H1 (cell line): ENCODE measurements around the gene SLC1A5. TPM values are rescaled to one million over a fixed set of nuclear protein-coding genes. Genes with fewer than 3 reads are reported as not detected.

ENCODE experiments used
- CTCF ChIA-PET: fragments of 300-600 bp; sonication (Branson Sonifier 250); formaldehyde crosslinking; loops from one replicate; lab custom pipeline; 2021; ENCODE audit not compliant: partially characterized antibody; lab: Charles Lee
- POLR2A ChIA-PET: fragments of 300-600 bp; sonication (Branson Sonifier 250); formaldehyde crosslinking; loops from one replicate; lab custom pipeline; 2021; ENCODE audit warnings: inconsistent platforms; ENCODE audit not compliant: partially characterized antibody; lab: Charles Lee
- DNase-seq, 2 experiments: peaks; one replicate each; pipeline versions ENCODE4 v3.0.0 to v3.0.0-alpha.2; 2010 to 2022; ENCODE audit warnings: low spot score in 2 of 2, low read depth in 1 of 2, mixed read lengths in 1 of 2
- FAIRE-seq: peaks from 2 replicates; lab custom pipeline; 2011; peaks lifted over from hg19 to GRCh38; lab: Jason Lieb, UNC
- H2AFZ ChIP-seq: 2 replicates; pipeline ENCODE4 v1.8.1; 2012; ENCODE audit warnings: low read length, inconsistent platforms
- H2AK5ac ChIP-seq: 2 replicates; pipeline ENCODE4 v1.6.1; 2013; ENCODE audit warnings: low read depth, low read length
- H2BK120ac ChIP-seq: replicated peaks from 2 replicates; pipeline ENCODE3; 2013; ENCODE audit warnings: low read depth, low read length, inconsistent platforms
- H2BK12ac ChIP-seq: 2 replicates; pipeline ENCODE4 v1.6.1; 2013; ENCODE audit warnings: low read depth, low read length
- H2BK15ac ChIP-seq: 2 replicates; pipeline ENCODE4 v1.6.1; 2013; ENCODE audit warnings: low read length
- H2BK20ac ChIP-seq: 2 replicates; pipeline ENCODE4 v1.6.1; 2013; ENCODE audit warnings: low read length
- H2BK5ac ChIP-seq: 2 replicates; pipeline ENCODE4 v1.6.1; 2013; ENCODE audit warnings: low read depth, low read length
- H3K14ac ChIP-seq: 2 replicates; pipeline ENCODE4 v1.6.1; 2013; ENCODE audit warnings: inconsistent platforms; ENCODE audit not compliant: insufficient read length
- H3K18ac ChIP-seq: 2 replicates; pipeline ENCODE4 v1.6.1; 2013; ENCODE audit warnings: low read length; ENCODE audit errors: extremely low read depth
- H3K23ac ChIP-seq: 2 replicates; pipeline ENCODE4 v1.6.1; 2013; ENCODE audit warnings: inconsistent platforms; ENCODE audit not compliant: insufficient read length
- H3K23me2 ChIP-seq: 2 replicates; pipeline ENCODE4 v1.6.1; 2013; ENCODE audit warnings: low read depth, low read length
- H3K27ac ChIP-seq: 2 replicates; pipeline ENCODE4 v1.6.1; 2011; ENCODE audit warnings: low read depth, low read length, inconsistent platforms
- H3K27me3 ChIP-seq, 4 experiments: replicated peaks in 1 of 4; 1 replicate in 1 of 4; 2 replicates in 3 of 4; pipeline versions ENCODE4 v1.6.1 to v1.8.1; 2011 to 2013; ENCODE audit warnings: low read length in 3 of 4, mild to moderate bottlenecking in 3 of 4, inconsistent platforms in 2 of 4, mixed read lengths in 2 of 4, moderate library complexity in 1 of 4; ENCODE audit not compliant: control insufficient read depth in 3 of 4, insufficient read depth in 3 of 4; ENCODE audit errors: extremely low read depth in 1 of 4
- H3K36me3 ChIP-seq, 4 experiments: 2 replicates each; pipeline versions ENCODE4 v1.6.1 to v1.8.1; 2011 to 2013; ENCODE audit warnings: mild to moderate bottlenecking in 4 of 4, low read length in 3 of 4, moderate library complexity in 2 of 4, control low read depth in 1 of 4, inconsistent platforms in 1 of 4; ENCODE audit not compliant: insufficient read depth in 4 of 4, control insufficient read depth in 2 of 4
- H3K4ac ChIP-seq: replicated peaks from 2 replicates; pipeline ENCODE3; 2013; ENCODE audit warnings: low read length, low read depth, mixed read lengths, inconsistent platforms; ENCODE audit not compliant: insufficient read length
- H3K4me1 ChIP-seq, 4 experiments: replicated peaks in 1 of 4; 1 replicate in 1 of 4; 2 replicates in 3 of 4; pipeline versions ENCODE4 v1.6.1 to v1.8.1; 2011 to 2013; ENCODE audit warnings: low read length in 3 of 4, inconsistent platforms in 2 of 4, mixed read lengths in 1 of 4; ENCODE audit not compliant: insufficient read depth in 4 of 4, control insufficient read depth in 3 of 4
- H3K4me2 ChIP-seq, 2 experiments: 2 replicates each; pipeline versions ENCODE4 v1.6.1 to v1.8.1; 2011 to 2013; ENCODE audit warnings: low read depth in 2 of 2, low read length in 2 of 2, control low read depth in 1 of 2, inconsistent platforms in 1 of 2, mild to moderate bottlenecking in 1 of 2; ENCODE audit not compliant: insufficient read depth in 1 of 2
- H3K4me3 ChIP-seq, 4 experiments: fragments of 200-600, 300-600 bp in 1 of 4; sonication (generic), shearing (Covaris generic), sonication (Bioruptor Twin) in 1 of 4; 2 replicates each; pipeline versions ENCODE4 v1.5.1 to v1.8.1; 2011 to 2016; ENCODE audit warnings: low read length in 4 of 4, low read depth in 3 of 4, control low read depth in 2 of 4, inconsistent platforms in 2 of 4, mild to moderate bottlenecking in 2 of 4, mixed read lengths in 1 of 4, moderate library complexity in 1 of 4; ENCODE audit not compliant: insufficient read depth in 2 of 4; ENCODE audit errors: extremely low read depth in 1 of 4
- H3K56ac ChIP-seq: replicated peaks from 2 replicates; pipeline ENCODE3; 2013; ENCODE audit warnings: low read depth, mild to moderate bottlenecking, mixed read lengths, low read length, inconsistent platforms; ENCODE audit not compliant: insufficient read length
- H3K79me1 ChIP-seq: 2 replicates; pipeline ENCODE4 v1.6.1; 2013; ENCODE audit warnings: low read depth, low read length, control low read depth
- H3K79me2 ChIP-seq, 2 experiments: 2 replicates each; pipeline versions ENCODE4 v1.6.1 to v1.8.1; 2012 to 2013; ENCODE audit warnings: low read length in 2 of 2, mild to moderate bottlenecking in 2 of 2, inconsistent platforms in 1 of 2; ENCODE audit not compliant: insufficient read depth in 2 of 2, control insufficient read depth in 1 of 2
- H3K9ac ChIP-seq, 4 experiments: replicated peaks in 1 of 4; 1 replicate in 1 of 4; 2 replicates in 3 of 4; pipeline versions ENCODE4 v1.6.1 to v1.8.1; 2011 to 2013; ENCODE audit warnings: low read depth in 3 of 4, low read length in 3 of 4, control low read depth in 2 of 4, mild to moderate bottlenecking in 2 of 4, moderate library complexity in 2 of 4, inconsistent platforms in 1 of 4; ENCODE audit errors: extremely low read depth in 1 of 4
- H3K9me3 ChIP-seq, 2 experiments: 2 replicates each; pipeline versions ENCODE4 v1.6.1 to v1.8.1; 2012 to 2013; ENCODE audit warnings: mild to moderate bottlenecking in 2 of 2, moderate library complexity in 2 of 2, control low read depth in 1 of 2, inconsistent platforms in 1 of 2, low read depth in 1 of 2, low read length in 1 of 2, mixed read lengths in 1 of 2; ENCODE audit not compliant: insufficient read depth in 2 of 2
- H4K20me1 ChIP-seq, 2 experiments: replicated peaks in 1 of 2; 2 replicates each; pipeline versions ENCODE3 to v1.8.1; 2011 to 2013; ENCODE audit warnings: inconsistent platforms in 2 of 2, low read length in 2 of 2, mild to moderate bottlenecking in 1 of 2; ENCODE audit not compliant: insufficient read depth in 2 of 2, control insufficient read depth in 1 of 2
- H4K5ac ChIP-seq: 2 replicates; pipeline ENCODE4 v1.6.1; 2013; ENCODE audit warnings: low read length, low read depth, mixed read lengths, inconsistent platforms; ENCODE audit not compliant: insufficient read length
- H4K8ac ChIP-seq: 2 replicates; pipeline ENCODE4 v1.8.0; 2013; ENCODE audit warnings: mild to moderate bottlenecking, moderate library complexity, low read length, inconsistent platforms; ENCODE audit not compliant: insufficient read depth; ENCODE audit errors: extremely low read depth
- H4K91ac ChIP-seq: replicated peaks from 2 replicates; pipeline ENCODE3; 2013; ENCODE audit warnings: low read length, mixed read lengths, inconsistent platforms; ENCODE audit not compliant: insufficient read length
- HDAC6 ChIP-seq: IDR thresholded peaks from one replicate; pipeline ENCODE4 v1.7.1; 2012; ENCODE audit warnings: low read depth, mild to moderate bottlenecking, inconsistent platforms, low read length, moderate library complexity
- RAD21 ChIP-seq, 2 experiments: IDR thresholded peaks in 1 of 2; conservative IDR thresholded peaks in 1 of 2; 2 replicates each; pipeline ENCODE4 v1.6.1; 2011; ENCODE audit warnings: low read depth in 2 of 2, low read length in 2 of 2, improper control_type of control experiment in 1 of 2, inconsistent platforms in 1 of 2, mild to moderate bottlenecking in 1 of 2, moderate library complexity in 1 of 2
- SAP30 ChIP-seq: fragments of 300-600 bp; sonication (generic); IDR thresholded peaks from 2 replicates; pipeline ENCODE4 v1.7.1; 2012; ENCODE audit warnings: low read length, moderate library complexity, mild to moderate bottlenecking, inconsistent platforms; ENCODE audit not compliant: insufficient read depth, insufficient replicate concordance
- SIRT6 ChIP-seq: IDR thresholded peaks from one replicate; pipeline ENCODE4 v1.7.1; 2012; ENCODE audit warnings: low read length, inconsistent platforms
- SIX5 ChIP-seq: IDR thresholded peaks from 2 replicates; pipeline ENCODE4 v1.6.1; 2011; ENCODE audit warnings: mild to moderate bottlenecking, low read depth, low read length
- SP1 ChIP-seq: IDR thresholded peaks from 2 replicates; pipeline ENCODE4 v1.6.1; 2011; ENCODE audit warnings: low read depth, low read length
- SP2 ChIP-seq: IDR thresholded peaks from 2 replicates; pipeline ENCODE4 v1.6.1; 2012; ENCODE audit warnings: mild to moderate bottlenecking, low read length, inconsistent platforms
- SRF ChIP-seq: IDR thresholded peaks from 2 replicates; pipeline ENCODE4 v1.6.1; 2011; ENCODE audit warnings: mild to moderate bottlenecking, low read depth, low read length, moderate library complexity
- TBP ChIP-seq: IDR thresholded peaks from 2 replicates; pipeline ENCODE4 v1.6.1; 2011; ENCODE audit warnings: low read depth, low read length, improper control_type of control experiment
- WGBS, 2 experiments: shearing (Covaris generic) in 1 of 2; methylation state at CpG; one replicate each; pipeline versions ENCODE4 v1.1.6 to v1.1.7; 2013 to 2015; ENCODE audit warnings: low lambda C conversion rate in 2 of 2, mixed read lengths in 2 of 2, inconsistent platforms in 1 of 2, low coverage in 1 of 2, missing lambda C conversion rate in 1 of 2; ENCODE audit not compliant: insufficient replicate concordance in 2 of 2, insufficient coverage in 1 of 2, insufficient read length in 1 of 2; ENCODE audit errors: extremely low coverage in 1 of 2, missing lambda C conversion rate in 1 of 2; 5-methylcytosine and 5-hydroxymethylcytosine counted together
- polyA plus RNA-seq, 7 experiments: library from polyadenylated mRNA; depleted of rRNA in 3 of 7; stranded (reverse) in 5 of 7; unstranded in 2 of 7; fragments of >200 nt in 5 of 7; fragments of 200-250 nt in 2 of 7; gene quantifications; 1 replicate in 5 of 7; 2 replicates in 1 of 7; 4 replicates in 1 of 7; pipeline versions ENCODE4 v1.2.1 to v1.2.3, GENCODE V29; 2011 to 2013; ENCODE audit warnings: missing spikeins in 2 of 7, mixed read lengths in 2 of 7
- total RNA-seq: library from RNA; stranded (reverse); fragmentation: NEBNext Ultra II Directional; extraction: Animal tissue kit (Norgen Biotek cat#: 25700); gene quantifications from 2 replicates; pipeline ENCODE4 v1.2.1, GENCODE V29; 2021
- TF ChIP-seq, protein P1 (sequence below): IDR thresholded peaks from 2 replicates; pipeline ENCODE4 v1.6.1; 2012; ENCODE audit warnings: inconsistent platforms
- TF ChIP-seq, protein P2 (sequence below), 3 experiments: IDR thresholded peaks; 1 replicate in 2 of 3; 2 replicates in 1 of 3; pipeline versions ENCODE4 v1.5.1 to v1.6.1; 2011; ENCODE audit warnings: low read length in 3 of 3, mild to moderate bottlenecking in 3 of 3, inconsistent platforms in 2 of 3, low read depth in 1 of 3, moderate library complexity in 1 of 3; ENCODE audit not compliant: insufficient read depth in 1 of 3; ENCODE audit errors: control extremely low read depth in 1 of 3

SLC1A5 gene
- total and polyA plus RNA-seq, 2 of the 8 experiments (the other 6 are each of a cell fraction or from before 2014, with no cell fraction given): 291 to 351 TPM

DNA sequence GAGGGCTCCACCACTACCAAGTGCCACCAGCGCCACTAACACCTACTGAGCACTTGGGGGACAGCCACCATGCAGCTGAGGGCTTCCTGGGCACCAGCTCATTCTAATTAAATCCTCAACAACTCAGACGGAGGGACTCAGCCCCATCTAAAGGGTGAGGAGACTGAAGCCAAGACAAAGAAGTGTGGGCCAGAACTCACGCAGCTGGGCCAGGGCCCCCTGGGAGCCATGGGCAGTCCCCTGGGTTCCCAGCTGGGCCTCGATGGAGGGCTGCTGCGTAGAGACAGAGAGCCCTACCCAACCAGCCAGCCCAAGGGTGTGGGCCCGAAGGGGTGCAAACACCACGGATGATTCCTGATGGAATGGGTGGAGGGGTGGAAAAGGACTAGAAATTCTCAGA is 58.7 kb downstream of the SLC1A5 start:
- Histone ChIP-seq H4K20me1 (peaks cover 30 to 50% of the 10 kb centered on the region in 2 experiments), H4K8ac (no peak overlapping the region; the same call in 1 of the 2 replicates), H2AFZ (no peak overlapping the region), H2AK5ac (no peak overlapping the region), H2BK5ac (no peak overlapping the region), H3K27ac (no peak overlapping the region), H2BK20ac (no peak overlapping the region), H3K27me3 (no peaks in the 10 kb centered on the region), H3K23me2 (no peaks in the 10 kb centered on the region), H2BK12ac (no peak overlapping the region), H3K18ac (no peak overlapping the region), H3K14ac (no peak overlapping the region), H3K79me2 (peaks cover 0 to 27% of the 10 kb centered on the region in 2 experiments; a peak in 2 of 4 replicates), H3K4me3 (no peak overlapping the region), H3K9me3 (no peaks in the 10 kb centered on the region), H3K4ac (no peak overlapping the region), H3K79me1 (peaks cover 8% of the 10 kb centered on the region), H3K4me2 (no peak overlapping the region), H2BK15ac (no peak overlapping the region), H3K36me3 (peaks cover 41 to 76% (median 60%) of the 10 kb centered on the region in 4 experiments), H3K23ac (no peak overlapping the region), H3K4me1 (peaks cover 0 to 3% (median 0%) of the 10 kb centered on the region in 4 experiments; a peak in 4 of 7 replicates), H3K56ac (no peak overlapping the region), H2BK120ac (no peak overlapping the region), H3K9ac (no peak overlapping the region), H4K91ac (no peak overlapping the region), H4K5ac (no peak overlapping the region)
- no peak for DNase-seq
- no peak for FAIRE-seq
- WGBS, 2 experiments: 98% methylated on average over 6 of the region's 7 CpGs; no CpG with 5 or more reads in 1 of the 2 experiments
- POLR2A ChIA-PET: interaction anchor here (1.2 to 4.2 kb wide), 6 partner anchors 10 to 24 kb away, joined by 3 to 26 read pairs (median 6); partner anchors contain the start of gene PRKD2
- CTCF ChIA-PET: interaction anchor here (1.0 to 15.8 kb wide), 12 partner anchors 8 to 113 kb away, joined by 3 to 188 read pairs (median 11); no protein-coding TSS in a partner anchor
- no peak for TF ChIP-seq SP1
- no peak for TF ChIP-seq SIRT6
- TF ChIP-seq RAD21 (IDR thresholded peaks at IDR 0.05 in 1 of 2, conservative IDR thresholded peaks at IDR 0.05 in 1 of 2; ENCODE audit: low read depth in 2 of 2, low read length in 2 of 2): no peak
- TF ChIP-seq SAP30: no peak
- TF ChIP-seq, protein P1, sequence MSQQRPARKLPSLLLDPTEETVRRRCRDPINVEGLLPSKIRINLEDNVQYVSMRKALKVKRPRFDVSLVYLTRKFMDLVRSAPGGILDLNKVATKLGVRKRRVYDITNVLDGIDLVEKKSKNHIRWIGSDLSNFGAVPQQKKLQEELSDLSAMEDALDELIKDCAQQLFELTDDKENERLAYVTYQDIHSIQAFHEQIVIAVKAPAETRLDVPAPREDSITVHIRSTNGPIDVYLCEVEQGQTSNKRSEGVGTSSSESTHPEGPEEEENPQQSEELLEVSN: no peak
- TF ChIP-seq SP2: no peak
- TF ChIP-seq TBP: no peak
- TF ChIP-seq, protein P2, sequence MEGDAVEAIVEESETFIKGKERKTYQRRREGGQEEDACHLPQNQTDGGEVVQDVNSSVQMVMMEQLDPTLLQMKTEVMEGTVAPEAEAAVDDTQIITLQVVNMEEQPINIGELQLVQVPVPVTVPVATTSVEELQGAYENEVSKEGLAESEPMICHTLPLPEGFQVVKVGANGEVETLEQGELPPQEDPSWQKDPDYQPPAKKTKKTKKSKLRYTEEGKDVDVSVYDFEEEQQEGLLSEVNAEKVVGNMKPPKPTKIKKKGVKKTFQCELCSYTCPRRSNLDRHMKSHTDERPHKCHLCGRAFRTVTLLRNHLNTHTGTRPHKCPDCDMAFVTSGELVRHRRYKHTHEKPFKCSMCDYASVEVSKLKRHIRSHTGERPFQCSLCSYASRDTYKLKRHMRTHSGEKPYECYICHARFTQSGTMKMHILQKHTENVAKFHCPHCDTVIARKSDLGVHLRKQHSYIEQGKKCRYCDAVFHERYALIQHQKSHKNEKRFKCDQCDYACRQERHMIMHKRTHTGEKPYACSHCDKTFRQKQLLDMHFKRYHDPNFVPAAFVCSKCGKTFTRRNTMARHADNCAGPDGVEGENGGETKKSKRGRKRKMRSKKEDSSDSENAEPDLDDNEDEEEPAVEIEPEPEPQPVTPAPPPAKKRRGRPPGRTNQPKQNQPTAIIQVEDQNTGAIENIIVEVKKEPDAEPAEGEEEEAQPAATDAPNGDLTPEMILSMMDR (IDR thresholded peaks at IDR 0.05; ENCODE audit: control extremely low read depth in 1 of 3, insufficient read depth in 1 of 3, low read depth in 1 of 3, low read length in 3 of 3): no peak
- no peak for TF ChIP-seq SIX5
- no peak for TF ChIP-seq SRF
- TF ChIP-seq HDAC6: no peak
